Measurements from ENCODE around the gene THEM4. TPM values are rescaled to one million over a fixed set of nuclear protein-coding genes. Genes with fewer than 3 reads are reported as not detected.
"Not testable (repeated sequence)": the region's sequence is repeated elsewhere in the genome, so short reads cannot be mapped to it uniquely, and the experiment has no call there.

THEM4 gene
- total RNA-seq, 4 donors from 2014 or later: 5.1 to 15.3 (median 7.0) TPM

GRCh38 chr1:151859891-151860293, 49.4 kb downstream of the THEM4 start:
- DNase-seq (ENCODE audit: low spot score in 2 of 2): no peak
- no peak overlapping the region for H3K4me3 ChIP-seq (ENCODE audit: low read depth, poor library complexity, severe bottlenecking)
- 69 to 84% methylated on average over 6 of the region's 6 CpGs for WGBS, 2 donors
- TF ChIP-seq POLR2A (IDR thresholded peaks at IDR 0.05) (no peak), CTCF (IDR thresholded peaks at IDR 0.05) (no peak)
- intact Hi-C loops (cut with DNase I; ENCODE audit: low total_unique reads): no loop called here

GRCh38 chr1:151858886-151859665, 50.2 kb downstream of the THEM4 start:
- intact Hi-C loops (cut with DNase I; ENCODE audit: low total_unique reads): no loop called here
- WGBS, 2 donors: 88 to 95% methylated on average over 6 of the region's 6 CpGs
- H3K4me3 ChIP-seq (ENCODE audit: low read depth, poor library complexity, severe bottlenecking): no peak overlapping the region
- DNase-seq (ENCODE audit: low spot score in 2 of 2): no peak
- TF ChIP-seq POLR2A (IDR thresholded peaks at IDR 0.05) (no peak), CTCF (IDR thresholded peaks at IDR 0.05) (no peak)

GRCh38 chr1:151858030-151858746, 51.1 kb downstream of the THEM4 start:
- intact Hi-C loops (cut with DNase I; ENCODE audit: low total_unique reads): no loop called here
- WGBS, 2 donors: 63 to 64% methylated on average over 3 of the region's 3 CpGs
- DNase-seq (ENCODE audit: low spot score in 2 of 2): no peak
- no peak for TF ChIP-seq POLR2A (IDR thresholded peaks at IDR 0.05)
- TF ChIP-seq CTCF (IDR thresholded peaks at IDR 0.05): no peak
- H3K4me3 ChIP-seq (ENCODE audit: low read depth, poor library complexity, severe bottlenecking): no peak overlapping the region

GRCh38 chr1:151855933-151856332, 53.4 kb downstream of the THEM4 start:
- no peak for TF ChIP-seq CTCF (IDR thresholded peaks at IDR 0.05)
- TF ChIP-seq POLR2A (IDR thresholded peaks at IDR 0.05): no peak
- 17 to 24% methylated on average over 4 of the region's 4 CpGs for WGBS, 2 donors
- no peak overlapping the region for H3K4me3 ChIP-seq (ENCODE audit: low read depth, poor library complexity, severe bottlenecking)
- intact Hi-C loops (cut with DNase I; ENCODE audit: low total_unique reads): no loop called here
- DNase-seq (ENCODE audit: low spot score in 2 of 2): no peak

GRCh38 chr1:151855516-151855915, 53.8 kb downstream of the THEM4 start:
- H3K4me3 ChIP-seq (ENCODE audit: low read depth, poor library complexity, severe bottlenecking); intact Hi-C loops (cut with DNase I; ENCODE audit: low total_unique reads); DNase-seq (ENCODE audit: low spot score in 2 of 2): not testable (repeated sequence)
- WGBS, 2 donors: 40 to 52% methylated on average over 8 of the region's 8 CpGs

- TF ChIP-seq POLR2A (IDR thresholded peaks at IDR 0.05) (no peak), CTCF (IDR thresholded peaks at IDR 0.05) (no peak)
- intact Hi-C loops (cut with DNase I; ENCODE audit: low total_unique reads): no loop called here
- 65 to 73% methylated on average over 7 of the region's 7 CpGs for WGBS, 2 donors
Measured at GRCh38 chr1:151854658-151855057, 54.7 kb downstream of the THEM4 start.

More at GRCh38 chr1:151854658-151855057, 54.7 kb downstream of the THEM4 start:
- no peak for DNase-seq (ENCODE audit: low spot score in 2 of 2)
- no peak overlapping the region for H3K4me3 ChIP-seq (ENCODE audit: low read depth, poor library complexity, severe bottlenecking)

All from lower leg skin (tissue), 4 donors.